ENCODE data around the gene G2E3. TPM values are rescaled to one million over a fixed set of nuclear protein-coding genes. Genes with fewer than 3 reads are reported as not detected.
"Not testable (repeated sequence)": the region's sequence is repeated elsewhere in the genome, so short reads cannot be mapped to it uniquely, and the experiment has no call there.

Gene G2E3
- total RNA-seq, 1 donor from 2014 or later, result 135 TPM

GRCh38 chr14:30541318-30541717, 17.6 kb upstream of the G2E3 start:
- H3K27me3 ChIP-seq, result no peaks in the 10 kb centered on the region
- H3K27ac ChIP-seq, result no peak overlapping the region
- no peak overlapping the region for H3K4me3 Mint-ChIP-seq
- no peaks in the 10 kb centered on the region for H3K4me1 Mint-ChIP-seq
- peaks cover 5% of the 10 kb centered on the region for H3K9me3 Mint-ChIP-seq
- no peaks in the 10 kb centered on the region for H3K36me3 Mint-ChIP-seq
- no peak overlapping the region for H3K9ac ChIP-seq
- DNase-seq (ENCODE audit: low spot score), result no peak
- H3K79me2 ChIP-seq (ENCODE audit: low read depth), result no peaks in the 10 kb centered on the region
- H3F3A ChIP-seq (ENCODE audit: low read depth), result no peaks in the 10 kb centered on the region
- H3K27ac Mint-ChIP-seq, result no peak overlapping the region
- H3K9me3 ChIP-seq (ENCODE audit: low read depth), result no peaks in the 10 kb centered on the region
- H2AFZ ChIP-seq (replicated peaks), result no peak overlapping the region
- no peaks in the 10 kb centered on the region for H4K20me1 ChIP-seq (ENCODE audit: low read depth)
- H3K4me2 ChIP-seq, result no peak overlapping the region
- H3K4me3 ChIP-seq, result no peak overlapping the region
- no peaks in the 10 kb centered on the region for H3K4me1 ChIP-seq
- no peak for TF ChIP-seq EZH2 (IDR thresholded peaks at IDR 0.05)
- H3K36me3 ChIP-seq, result no peaks in the 10 kb centered on the region
- H3K27me3 Mint-ChIP-seq (ENCODE audit: insufficient read depth, low read depth), result no peaks in the 10 kb centered on the region

- H3F3A ChIP-seq (ENCODE audit: low read depth); H3K9me3 Mint-ChIP-seq; H3K27me3 ChIP-seq; H3K4me3 Mint-ChIP-seq; H3K4me2 ChIP-seq; DNase-seq (ENCODE audit: low spot score); H3K4me1 ChIP-seq; H4K20me1 ChIP-seq (ENCODE audit: low read depth); H3K27ac Mint-ChIP-seq; H3K9ac ChIP-seq; H3K4me3 ChIP-seq; H3K36me3 ChIP-seq; H3K27ac ChIP-seq; H3K4me1 Mint-ChIP-seq; H3K79me2 ChIP-seq (ENCODE audit: low read depth); H3K9me3 ChIP-seq (ENCODE audit: low read depth); H2AFZ ChIP-seq (replicated peaks); H3K27me3 Mint-ChIP-seq (ENCODE audit: insufficient read depth, low read depth); H3K36me3 Mint-ChIP-seq: not testable (repeated sequence)
Observed at GRCh38 chr14:30546735-30547134, 12.2 kb upstream of the G2E3 start.

GRCh38 chr14:30547388-30548048, 11.4 kb upstream of the G2E3 start:
- Histone ChIP-seq H3K4me3 (no peak overlapping the region), H4K20me1 (ENCODE audit: low read depth) (no peaks in the 10 kb centered on the region), H3K9me3 (ENCODE audit: low read depth) (no peaks in the 10 kb centered on the region), H3K27me3 (no peaks in the 10 kb centered on the region), H3K9ac (no peak overlapping the region), H3K27ac (no peak overlapping the region), H3F3A (ENCODE audit: low read depth) (no peaks in the 10 kb centered on the region), H2AFZ (replicated peaks) (no peak overlapping the region), H3K4me1 (no peaks in the 10 kb centered on the region), H3K79me2 (ENCODE audit: low read depth) (no peaks in the 10 kb centered on the region), H3K36me3 (no peaks in the 10 kb centered on the region), H3K4me2 (no peak overlapping the region)
- TF ChIP-seq EZH2 (IDR thresholded peaks at IDR 0.05), result no peak
- TF ChIP-seq EZH2phosphoT487 (IDR thresholded peaks at IDR 0.05), result no peak
- TF ChIP-seq CTCF (IDR thresholded peaks at IDR 0.05), result no peak
- Mint-ChIP-seq H3K27ac (no peak overlapping the region), H3K4me1 (peaks cover 2% of the 10 kb centered on the region), H3K9me3 (peaks cover 8% of the 10 kb centered on the region), H3K36me3 (no peaks in the 10 kb centered on the region), H3K27me3 (ENCODE audit: insufficient read depth, low read depth) (no peaks in the 10 kb centered on the region), H3K4me3 (no peak overlapping the region)
- no peak for DNase-seq (ENCODE audit: low spot score)

- H3K4me2 ChIP-seq, result no peak overlapping the region
- no peaks in the 10 kb centered on the region for H3K79me2 ChIP-seq (ENCODE audit: low read depth)
- Mint-ChIP-seq H3K27ac (no peak overlapping the region), H3K36me3 (no peaks in the 10 kb centered on the region), H3K27me3 (ENCODE audit: insufficient read depth, low read depth) (no peaks in the 10 kb centered on the region), H3K4me1 (peaks cover 2% of the 10 kb centered on the region), H3K4me3 (no peak overlapping the region), H3K9me3 (peaks cover 8% of the 10 kb centered on the region)
- no peaks in the 10 kb centered on the region for H3F3A ChIP-seq (ENCODE audit: low read depth)
- H3K4me3 ChIP-seq, result no peak overlapping the region
- H3K4me1 ChIP-seq, result no peaks in the 10 kb centered on the region
- no peaks in the 10 kb centered on the region for H4K20me1 ChIP-seq (ENCODE audit: low read depth)
- H3K27ac ChIP-seq, result no peak overlapping the region
- no peaks in the 10 kb centered on the region for H3K9me3 ChIP-seq (ENCODE audit: low read depth)
- H3K9ac ChIP-seq, result no peak overlapping the region
- H2AFZ ChIP-seq (replicated peaks), result no peak overlapping the region
- no peak for DNase-seq (ENCODE audit: low spot score)
- H3K27me3 ChIP-seq, result no peaks in the 10 kb centered on the region
- no peaks in the 10 kb centered on the region for H3K36me3 ChIP-seq
- TF ChIP-seq EZH2phosphoT487 (IDR thresholded peaks at IDR 0.05), result no peak
- no peak for TF ChIP-seq CTCF (IDR thresholded peaks at IDR 0.05)
- TF ChIP-seq EZH2 (IDR thresholded peaks at IDR 0.05), result no peak
Observed at GRCh38 chr14:30550335-30550734, 8.6 kb upstream of the G2E3 start.

All from neural progenitor cell (in vitro differentiated cells).